ENCODE data around the gene PRKAG2.

Gene PRKAG2

GRCh38 chr7:151688236-151688780, 188.6 kb downstream of the PRKAG2 start:
- no peak overlapping the region for H3K27ac ChIP-seq
- H3K79me2 ChIP-seq (ENCODE audit: insufficient read depth, low read depth) = no peaks in the 10 kb centered on the region
- H3K4me2 ChIP-seq = no peak overlapping the region
- H3K4me3 ChIP-seq (IDR thresholded peaks at IDR 0.05; ENCODE audit: insufficient read depth, low read depth, low read length) = no peak overlapping the region
- TF ChIP-seq CTCF (conservative IDR thresholded peaks at IDR 0.05; ENCODE audit: low read depth, low read length) = no peak
- no peak overlapping the region for H2AFZ ChIP-seq (ENCODE audit: low read depth)
- no peaks in the 10 kb centered on the region for H3K4me1 ChIP-seq (ENCODE audit: low read depth, poor library complexity, severe bottlenecking)
- no peaks in the 10 kb centered on the region for H3K27me3 ChIP-seq (ENCODE audit: insufficient read depth, low read depth)
- no peak overlapping the region for H3K9ac ChIP-seq
- no peaks in the 10 kb centered on the region for H3K36me3 ChIP-seq (ENCODE audit: insufficient read depth)
- H4K20me1 ChIP-seq (ENCODE audit: insufficient read depth) = no peaks in the 10 kb centered on the region

- H3K27me3 ChIP-seq (ENCODE audit: insufficient read depth, low read depth) = no peaks in the 10 kb centered on the region
- H3K4me3 ChIP-seq (IDR thresholded peaks at IDR 0.05; ENCODE audit: insufficient read depth, low read depth, low read length) = no peak overlapping the region
- no peak overlapping the region for H3K4me2 ChIP-seq
- H3K4me1 ChIP-seq (ENCODE audit: low read depth, poor library complexity, severe bottlenecking) = no peaks in the 10 kb centered on the region
- H4K20me1 ChIP-seq (ENCODE audit: insufficient read depth) = no peaks in the 10 kb centered on the region
- H3K9ac ChIP-seq = no peak overlapping the region
- H2AFZ ChIP-seq (ENCODE audit: low read depth) = no peak overlapping the region
- no peak for TF ChIP-seq CTCF (conservative IDR thresholded peaks at IDR 0.05; ENCODE audit: low read depth, low read length)
- no peak overlapping the region for H3K27ac ChIP-seq
- H3K79me2 ChIP-seq (ENCODE audit: insufficient read depth, low read depth) = no peaks in the 10 kb centered on the region
- no peaks in the 10 kb centered on the region for H3K36me3 ChIP-seq (ENCODE audit: insufficient read depth)
These were observed 189.2 kb downstream of the PRKAG2 start for GRCh38 chr7:151687523-151688235.

GRCh38 chr7:151686826-151687225, 190.1 kb downstream of the PRKAG2 start:
- no peak overlapping the region for H3K27ac ChIP-seq

GRCh38 chr7:151686016-151686766, 190.7 kb downstream of the PRKAG2 start:
- no peak overlapping the region for H3K4me2 ChIP-seq
- H3K4me1 ChIP-seq (ENCODE audit: low read depth, poor library complexity, severe bottlenecking) = no peaks in the 10 kb centered on the region
- no peak overlapping the region for H2AFZ ChIP-seq (ENCODE audit: low read depth)
- H3K79me2 ChIP-seq (ENCODE audit: insufficient read depth, low read depth) = no peaks in the 10 kb centered on the region
- H3K9ac ChIP-seq = no peak overlapping the region
- H3K27me3 ChIP-seq (ENCODE audit: insufficient read depth, low read depth) = no peaks in the 10 kb centered on the region
- no peak overlapping the region for H3K27ac ChIP-seq
- H4K20me1 ChIP-seq (ENCODE audit: insufficient read depth) = no peaks in the 10 kb centered on the region
- no peak overlapping the region for H3K4me3 ChIP-seq (IDR thresholded peaks at IDR 0.05; ENCODE audit: insufficient read depth, low read depth, low read length)
- no peak for TF ChIP-seq CTCF (conservative IDR thresholded peaks at IDR 0.05; ENCODE audit: low read depth, low read length)
- no peaks in the 10 kb centered on the region for H3K36me3 ChIP-seq (ENCODE audit: insufficient read depth)

More at GRCh38 chr7:151686826-151687225, 190.1 kb downstream of the PRKAG2 start:
- Histone ChIP-seq H3K36me3 (ENCODE audit: insufficient read depth) (no peaks in the 10 kb centered on the region), H3K27me3 (ENCODE audit: insufficient read depth, low read depth) (no peaks in the 10 kb centered on the region), H3K4me1 (ENCODE audit: low read depth, poor library complexity, severe bottlenecking) (no peaks in the 10 kb centered on the region), H3K79me2 (ENCODE audit: insufficient read depth, low read depth) (no peaks in the 10 kb centered on the region), H4K20me1 (ENCODE audit: insufficient read depth) (no peaks in the 10 kb centered on the region), H2AFZ (ENCODE audit: low read depth) (no peak overlapping the region), H3K9ac (no peak overlapping the region), H3K4me3 (IDR thresholded peaks at IDR 0.05; ENCODE audit: insufficient read depth, low read depth, low read length) (no peak overlapping the region), H3K4me2 (no peak overlapping the region)
- no peak for TF ChIP-seq CTCF (conservative IDR thresholded peaks at IDR 0.05; ENCODE audit: low read depth, low read length)
